MM.1S (cell line): ENCODE measurements around the gene TMEM229B.

Experiments used
- DNase-seq: peaks from one replicate; pipeline ENCODE4 v3.0.0-alpha.2; 2015
- H2AFZ ChIP-seq: fragments of 300-600 bp; sonication (generic); 2 replicates; pipeline ENCODE4 v1.6.0; 2016; ENCODE audit warnings: antibody characterized with exemption, low read length
- H3F3A ChIP-seq: fragments of 300-600 bp; sonication (generic); 2 replicates; pipeline ENCODE4 v1.6.1; 2016; ENCODE audit warnings: mild to moderate bottlenecking, antibody characterized with exemption, low read length, moderate library complexity, mixed read lengths; ENCODE audit not compliant: insufficient read depth
- H3K27ac ChIP-seq: fragments of 300-600 bp; sonication (generic); 2 replicates; pipeline ENCODE4 v1.5.1; 2016; ENCODE audit warnings: mild to moderate bottlenecking, low read length
- H3K27me3 ChIP-seq: fragments of 300-600 bp; sonication (generic); replicated peaks from 2 replicates; pipeline ENCODE4 v1.6.0; 2016; ENCODE audit warnings: low read length; ENCODE audit not compliant: insufficient read depth
- H3K36me3 ChIP-seq: fragments of 300-600 bp; sonication (generic); replicated peaks from 2 replicates; pipeline ENCODE4 v1.6.1; 2016; ENCODE audit warnings: mild to moderate bottlenecking, low read length, mixed read lengths; ENCODE audit not compliant: insufficient read depth
- H3K4me1 ChIP-seq: fragments of 300-600 bp; sonication (generic); 2 replicates; pipeline ENCODE4 v1.6.1; 2016; ENCODE audit warnings: low read length, mixed read lengths
- H3K4me2 ChIP-seq: fragments of 300-600 bp; sonication (generic); 2 replicates; pipeline ENCODE4 v1.6.0; 2016; ENCODE audit warnings: low read depth, low read length
- H3K4me3 ChIP-seq: fragments of 300-600 bp; sonication (generic); 2 replicates; pipeline ENCODE4 v1.5.1; 2016; ENCODE audit warnings: low read length, mixed read lengths
- H3K79me2 ChIP-seq: fragments of 300-600 bp; sonication (generic); 2 replicates; pipeline ENCODE4 v1.6.1; 2016; ENCODE audit warnings: mixed run types, low read length, mixed read lengths
- H3K9ac ChIP-seq: fragments of 300-600 bp; sonication (generic); 2 replicates; pipeline ENCODE4 v1.6.1; 2016; ENCODE audit warnings: low read length, mixed read lengths
- H3K9me2 ChIP-seq: fragments of 300-600 bp; sonication (generic); replicated peaks from 2 replicates; pipeline ENCODE4 v1.6.1; 2016; ENCODE audit warnings: mild to moderate bottlenecking, low read length, mixed read lengths; ENCODE audit not compliant: insufficient read depth
- H3K9me3 ChIP-seq: fragments of 300-600 bp; sonication (generic); replicated peaks from 2 replicates; pipeline ENCODE4 v1.6.1; 2016; ENCODE audit warnings: mild to moderate bottlenecking, low read length, mixed read lengths; ENCODE audit not compliant: insufficient read depth
- H4K20me1 ChIP-seq: fragments of 300-600 bp; sonication (generic); 2 replicates; pipeline ENCODE4 v1.6.1; 2016; ENCODE audit warnings: mild to moderate bottlenecking, low read length, moderate library complexity, mixed read lengths; ENCODE audit not compliant: insufficient read depth
- EZH2 ChIP-seq: fragments of 300-600 bp; sonication (generic); optimal IDR thresholded peaks from 2 replicates; pipeline ENCODE3; 2017; ENCODE audit warnings: low read depth, mild to moderate bottlenecking, antibody characterized with exemption, low read length, mixed read lengths
- EZH2phosphoT487 ChIP-seq: fragments of 300-600 bp; sonication (generic); IDR thresholded peaks from 2 replicates; pipeline ENCODE4 v1.6.1; 2018; ENCODE audit warnings: antibody characterized with exemption, low read length
- TF ChIP-seq, protein P1 (sequence below): fragments of 300-600 bp; sonication (generic); IDR thresholded peaks from 2 replicates; pipeline ENCODE4 v1.5.1; 2016; ENCODE audit warnings: antibody characterized with exemption, low read length, mixed read lengths

TMEM229B gene

DNA sequence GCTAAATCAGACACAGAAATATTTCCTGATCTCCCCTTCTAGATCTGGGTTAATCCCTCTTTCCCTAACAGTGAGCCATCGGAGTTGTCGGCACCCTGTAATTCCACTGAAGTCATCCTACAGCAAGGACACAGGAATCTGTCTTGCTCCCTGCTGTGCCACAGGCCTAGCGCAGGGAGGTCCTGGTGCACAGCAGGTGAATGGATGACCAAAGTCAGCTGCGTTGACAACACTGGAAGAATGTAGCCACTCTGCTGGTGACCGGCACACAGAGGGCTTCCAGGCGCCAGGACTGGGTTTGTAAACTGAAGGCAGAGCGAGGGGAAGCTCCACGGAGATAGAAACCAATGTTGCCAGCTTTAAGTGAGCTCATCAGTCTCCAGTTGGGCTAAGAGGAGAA lies 23.6 kb downstream of the TMEM229B start:
- Histone ChIP-seq H3K9me2 (no peaks in the 10 kb centered on the region), H3K4me2 (no peak overlapping the region), H3F3A (no peaks in the 10 kb centered on the region), H3K9ac (no peak overlapping the region), H3K27ac (no peak overlapping the region), H3K27me3 (no peaks in the 10 kb centered on the region), H3K9me3 (no peaks in the 10 kb centered on the region), H2AFZ (no peak overlapping the region), H3K4me1 (no peaks in the 10 kb centered on the region), H3K4me3 (no peak overlapping the region), H3K79me2 (no peaks in the 10 kb centered on the region), H3K36me3 (no peaks in the 10 kb centered on the region), H4K20me1 (no peaks in the 10 kb centered on the region)
- no peak for DNase-seq
- TF ChIP-seq EZH2phosphoT487 (no peak), EZH2 (no peak)
- TF ChIP-seq, protein P1, sequence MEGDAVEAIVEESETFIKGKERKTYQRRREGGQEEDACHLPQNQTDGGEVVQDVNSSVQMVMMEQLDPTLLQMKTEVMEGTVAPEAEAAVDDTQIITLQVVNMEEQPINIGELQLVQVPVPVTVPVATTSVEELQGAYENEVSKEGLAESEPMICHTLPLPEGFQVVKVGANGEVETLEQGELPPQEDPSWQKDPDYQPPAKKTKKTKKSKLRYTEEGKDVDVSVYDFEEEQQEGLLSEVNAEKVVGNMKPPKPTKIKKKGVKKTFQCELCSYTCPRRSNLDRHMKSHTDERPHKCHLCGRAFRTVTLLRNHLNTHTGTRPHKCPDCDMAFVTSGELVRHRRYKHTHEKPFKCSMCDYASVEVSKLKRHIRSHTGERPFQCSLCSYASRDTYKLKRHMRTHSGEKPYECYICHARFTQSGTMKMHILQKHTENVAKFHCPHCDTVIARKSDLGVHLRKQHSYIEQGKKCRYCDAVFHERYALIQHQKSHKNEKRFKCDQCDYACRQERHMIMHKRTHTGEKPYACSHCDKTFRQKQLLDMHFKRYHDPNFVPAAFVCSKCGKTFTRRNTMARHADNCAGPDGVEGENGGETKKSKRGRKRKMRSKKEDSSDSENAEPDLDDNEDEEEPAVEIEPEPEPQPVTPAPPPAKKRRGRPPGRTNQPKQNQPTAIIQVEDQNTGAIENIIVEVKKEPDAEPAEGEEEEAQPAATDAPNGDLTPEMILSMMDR: no peak

DNA sequence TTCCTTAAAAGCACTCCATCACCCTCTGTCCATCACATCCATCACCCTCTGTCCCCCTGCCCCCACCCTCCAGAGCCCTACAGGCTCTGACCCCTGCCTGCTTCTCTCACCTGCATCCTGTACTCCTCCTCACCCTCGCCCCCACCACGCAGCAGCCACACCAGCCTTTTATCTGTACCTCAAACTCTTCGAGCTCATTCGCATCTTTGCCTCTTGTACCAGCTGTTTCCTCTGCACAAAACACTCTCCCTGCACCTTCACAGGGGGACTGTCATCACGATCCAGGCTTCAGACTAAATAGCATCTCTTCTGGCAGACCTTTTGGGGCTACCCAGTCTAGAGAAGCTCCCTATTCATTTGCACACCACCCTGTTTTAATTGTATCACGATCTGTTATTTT lies 24.1 kb downstream of the TMEM229B start:
- no peak for DNase-seq
- TF ChIP-seq, protein P1: no peak
- TF ChIP-seq EZH2phosphoT487: no peak
- no peak for TF ChIP-seq EZH2
- Histone ChIP-seq H2AFZ (no peak overlapping the region), H3K9ac (no peak overlapping the region), H3F3A (no peaks in the 10 kb centered on the region), H3K4me2 (no peak overlapping the region), H3K4me3 (no peak overlapping the region), H3K9me3 (no peaks in the 10 kb centered on the region), H4K20me1 (no peaks in the 10 kb centered on the region), H3K36me3 (no peaks in the 10 kb centered on the region), H3K4me1 (no peaks in the 10 kb centered on the region), H3K27me3 (no peaks in the 10 kb centered on the region), H3K9me2 (no peaks in the 10 kb centered on the region), H3K79me2 (no peaks in the 10 kb centered on the region), H3K27ac (no peak overlapping the region)

DNA sequence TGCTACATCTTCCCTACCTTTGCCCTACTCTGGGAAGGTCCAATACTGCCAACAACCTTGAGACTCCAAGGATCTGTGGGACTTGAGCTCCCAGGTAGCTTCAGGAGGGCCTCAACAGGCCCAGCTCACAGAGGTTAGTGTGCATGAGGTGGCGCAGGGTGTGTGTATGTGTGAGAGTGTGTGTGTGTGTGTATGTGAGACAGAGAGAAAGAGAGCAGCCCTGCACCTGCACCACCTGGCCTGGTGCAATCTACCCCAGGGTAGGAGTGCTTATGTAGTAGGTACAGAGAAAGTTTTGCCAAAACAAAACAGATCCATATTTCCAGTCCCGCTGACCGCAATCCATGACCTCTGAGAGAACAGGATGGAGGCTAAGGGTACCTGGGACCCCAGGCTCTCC lies 24.6 kb downstream of the TMEM229B start:
- DNase-seq: no peak
- H3K4me2 ChIP-seq: no peak overlapping the region
- H2AFZ ChIP-seq: no peak overlapping the region
- no peaks in the 10 kb centered on the region for H3K9me2 ChIP-seq
- H3F3A ChIP-seq: no peaks in the 10 kb centered on the region
- no peaks in the 10 kb centered on the region for H3K4me1 ChIP-seq
- H3K79me2 ChIP-seq: no peaks in the 10 kb centered on the region
- no peak overlapping the region for H3K9ac ChIP-seq
- H3K27ac ChIP-seq: no peak overlapping the region
- no peaks in the 10 kb centered on the region for H3K27me3 ChIP-seq
- no peaks in the 10 kb centered on the region for H4K20me1 ChIP-seq
- H3K9me3 ChIP-seq: no peaks in the 10 kb centered on the region
- no peak for TF ChIP-seq EZH2
- TF ChIP-seq, protein P1: no peak
- no peak for TF ChIP-seq EZH2phosphoT487
- no peak overlapping the region for H3K4me3 ChIP-seq
- no peaks in the 10 kb centered on the region for H3K36me3 ChIP-seq
